ENCODE data around the gene LACTBL1. TPM values are rescaled to one million over a fixed set of nuclear protein-coding genes. Genes with fewer than 3 reads are reported as not detected.

Gene LACTBL1
- total RNA-seq, 1 donor from 2014 or later, result not detected

- Histone ChIP-seq H3K27me3 (ENCODE audit: insufficient read depth, low read length) (no peaks in the 10 kb centered on the region), H3K36me3 (ENCODE audit: insufficient read depth, low read length) (no peaks in the 10 kb centered on the region), H3K4me1 (ENCODE audit: insufficient read depth, low read length) (no peaks in the 10 kb centered on the region), H3K4me2 (ENCODE audit: low read length) (peak overlapping the region; percentile 100), H3K79me2 (ENCODE audit: insufficient read depth, low read length) (peaks cover 68% of the 10 kb centered on the region), H3K9me3 (ENCODE audit: insufficient read depth, low read depth, low read length) (no peaks in the 10 kb centered on the region), H3K9ac (ENCODE audit: low read length) (peak overlapping the region; percentile 91), H2AFZ (ENCODE audit: low read depth, low read length) (no peak overlapping the region), H4K20me1 (ENCODE audit: insufficient read depth, low read length) (peaks cover 52% of the 10 kb centered on the region), H3K4me3 (ENCODE audit: insufficient read depth, low read depth, low read length) (peak overlapping the region; percentile 79), H3K27ac (ENCODE audit: low read depth, low read length) (peak overlapping the region; percentile 80)
- Mint-ChIP-seq H3K27ac (ENCODE audit: unreplicated experiment) (peak overlapping the region; percentile 98), H3K4me3 (ENCODE audit: unreplicated experiment) (peak overlapping the region; percentile 100), H3K9me3 (ENCODE audit: unreplicated experiment) (peaks cover 2% of the 10 kb centered on the region), H3K4me1 (ENCODE audit: low read depth, unreplicated experiment) (no peaks in the 10 kb centered on the region), H3K27me3 (ENCODE audit: low read depth, unreplicated experiment) (no peaks in the 10 kb centered on the region), H3K36me3 (ENCODE audit: low read depth, unreplicated experiment) (peaks cover 13% of the 10 kb centered on the region)
- no peak for FAIRE-seq
- no peak for DNase-seq (ENCODE audit: low read depth)
- TF ChIP-seq EZH2 (IDR thresholded peaks at IDR 0.05; ENCODE audit: insufficient read depth, low read length) (no peak), CTCF (IDR thresholded peaks at IDR 0.05; ENCODE audit: insufficient read depth, low read depth, low read length) (no peak)
These were observed 48.2 kb upstream of the LACTBL1 start for GRCh38 chr1:23020706-23021405.

- Mint-ChIP-seq H3K27me3 (ENCODE audit: low read depth, unreplicated experiment) (no peaks in the 10 kb centered on the region), H3K36me3 (ENCODE audit: low read depth, unreplicated experiment) (peaks cover 13% of the 10 kb centered on the region), H3K9me3 (ENCODE audit: unreplicated experiment) (peaks cover 2% of the 10 kb centered on the region), H3K27ac (ENCODE audit: unreplicated experiment) (peak overlapping the region; percentile 98), H3K4me1 (ENCODE audit: low read depth, unreplicated experiment) (no peaks in the 10 kb centered on the region), H3K4me3 (ENCODE audit: unreplicated experiment) (peak overlapping the region; percentile 100)
- DNase-seq (ENCODE audit: low read depth) (no peak), FAIRE-seq (no peak)
- Histone ChIP-seq H4K20me1 (ENCODE audit: insufficient read depth, low read length) (peaks cover 44% of the 10 kb centered on the region), H3K4me1 (ENCODE audit: insufficient read depth, low read length) (no peaks in the 10 kb centered on the region), H3K27ac (ENCODE audit: low read depth, low read length) (peak overlapping the region; percentile 80), H3K9ac (ENCODE audit: low read length) (peak overlapping the region; percentile 91), H3K9me3 (ENCODE audit: insufficient read depth, low read depth, low read length) (no peaks in the 10 kb centered on the region), H3K4me3 (ENCODE audit: insufficient read depth, low read depth, low read length) (peak overlapping the region; percentile 79), H3K27me3 (ENCODE audit: insufficient read depth, low read length) (no peaks in the 10 kb centered on the region), H3K4me2 (ENCODE audit: low read length) (peak overlapping the region; percentile 100), H3K36me3 (ENCODE audit: insufficient read depth, low read length) (no peaks in the 10 kb centered on the region), H3K79me2 (ENCODE audit: insufficient read depth, low read length) (peaks cover 60% of the 10 kb centered on the region), H2AFZ (ENCODE audit: low read depth, low read length) (peak overlapping the region; percentile 93)
- TF ChIP-seq EZH2 (IDR thresholded peaks at IDR 0.05; ENCODE audit: insufficient read depth, low read length) (no peak), CTCF (IDR thresholded peaks at IDR 0.05; ENCODE audit: insufficient read depth, low read depth, low read length) (no peak)
These were observed 47.4 kb upstream of the LACTBL1 start for GRCh38 chr1:23019863-23020625.
